ENCODE data around the gene HS1BP3.

HS1BP3 gene

DNA sequence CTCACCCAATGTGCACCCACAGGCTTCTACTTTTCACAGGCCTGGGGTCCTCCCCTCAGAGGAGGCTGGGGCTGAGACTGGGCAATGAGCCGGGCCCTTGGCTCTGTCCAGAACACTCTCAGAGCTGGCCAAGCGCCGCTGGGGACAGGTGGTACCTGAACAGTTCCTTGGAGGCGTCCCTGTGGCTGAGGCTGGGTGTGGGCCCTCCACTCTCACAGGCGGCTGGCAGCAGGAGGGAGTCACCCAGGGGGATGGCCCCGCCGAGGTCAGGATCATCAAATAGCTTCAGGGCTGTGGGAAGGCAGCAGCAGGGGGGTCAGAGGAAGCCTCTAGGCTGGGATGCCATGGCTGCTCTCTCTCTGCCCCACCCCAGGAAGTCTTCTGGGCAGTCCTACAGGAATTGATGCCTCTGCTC is 27.1 kb downstream of the HS1BP3 start:
- no peak overlapping the region for H3K27ac ChIP-seq (ENCODE audit: low read depth, low read length)
- no peak overlapping the region for H3K4me2 ChIP-seq (ENCODE audit: low read length)
- no peaks in the 10 kb centered on the region for H4K20me1 ChIP-seq (ENCODE audit: control insufficient read depth, insufficient read depth, low read depth, low read length)
- no peak overlapping the region for H3K4me3 ChIP-seq (ENCODE audit: low read length)
- TF ChIP-seq, protein P1, sequence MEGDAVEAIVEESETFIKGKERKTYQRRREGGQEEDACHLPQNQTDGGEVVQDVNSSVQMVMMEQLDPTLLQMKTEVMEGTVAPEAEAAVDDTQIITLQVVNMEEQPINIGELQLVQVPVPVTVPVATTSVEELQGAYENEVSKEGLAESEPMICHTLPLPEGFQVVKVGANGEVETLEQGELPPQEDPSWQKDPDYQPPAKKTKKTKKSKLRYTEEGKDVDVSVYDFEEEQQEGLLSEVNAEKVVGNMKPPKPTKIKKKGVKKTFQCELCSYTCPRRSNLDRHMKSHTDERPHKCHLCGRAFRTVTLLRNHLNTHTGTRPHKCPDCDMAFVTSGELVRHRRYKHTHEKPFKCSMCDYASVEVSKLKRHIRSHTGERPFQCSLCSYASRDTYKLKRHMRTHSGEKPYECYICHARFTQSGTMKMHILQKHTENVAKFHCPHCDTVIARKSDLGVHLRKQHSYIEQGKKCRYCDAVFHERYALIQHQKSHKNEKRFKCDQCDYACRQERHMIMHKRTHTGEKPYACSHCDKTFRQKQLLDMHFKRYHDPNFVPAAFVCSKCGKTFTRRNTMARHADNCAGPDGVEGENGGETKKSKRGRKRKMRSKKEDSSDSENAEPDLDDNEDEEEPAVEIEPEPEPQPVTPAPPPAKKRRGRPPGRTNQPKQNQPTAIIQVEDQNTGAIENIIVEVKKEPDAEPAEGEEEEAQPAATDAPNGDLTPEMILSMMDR (IDR thresholded peaks at IDR 0.05; ENCODE audit: low read depth, low read length, poor library complexity, severe bottlenecking) = no peak
- TF ChIP-seq EZH2phosphoT487 (IDR thresholded peaks at IDR 0.05; ENCODE audit: borderline replicate concordance, low read length) = no peak
- no peaks in the 10 kb centered on the region for H3K9me2 ChIP-seq (replicated peaks; ENCODE audit: control insufficient read depth, low read length)
- no peaks in the 10 kb centered on the region for H3K9me3 ChIP-seq (ENCODE audit: control insufficient read depth, insufficient read depth, low read length)
- H3K79me2 ChIP-seq (ENCODE audit: control insufficient read depth, low read length) = no peaks in the 10 kb centered on the region
- H3K27me3 ChIP-seq (ENCODE audit: control insufficient read depth, low read length) = no peaks in the 10 kb centered on the region
- H3K36me3 ChIP-seq (ENCODE audit: control insufficient read depth, low read length) = no peaks in the 10 kb centered on the region
- H3F3A ChIP-seq (ENCODE audit: control insufficient read depth, insufficient read depth) = no peaks in the 10 kb centered on the region
- no peaks in the 10 kb centered on the region for H3K4me1 ChIP-seq (ENCODE audit: control insufficient read depth, low read length)

DNA sequence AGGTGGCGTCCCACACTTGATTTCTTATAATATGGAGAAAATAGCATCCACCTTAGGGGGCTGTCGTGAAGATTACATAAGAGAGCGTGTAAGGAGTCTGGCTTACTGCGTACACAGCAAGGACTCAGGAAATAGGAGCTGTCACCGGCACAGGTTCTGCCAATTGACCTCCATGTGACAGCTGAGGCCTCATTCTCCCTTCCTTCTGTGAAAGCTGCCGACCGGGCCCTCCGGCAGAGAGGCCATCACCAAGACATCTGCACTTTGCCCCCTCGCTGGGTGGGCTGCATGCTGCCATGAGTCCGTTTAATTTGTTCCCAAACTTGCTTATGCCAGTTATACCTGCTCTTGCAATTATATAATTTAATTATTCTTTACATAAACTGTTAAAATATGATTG is 27.7 kb downstream of the HS1BP3 start:
- Histone ChIP-seq H3K4me1 (ENCODE audit: control insufficient read depth, low read length) (no peaks in the 10 kb centered on the region), H3K27me3 (ENCODE audit: control insufficient read depth, low read length) (no peaks in the 10 kb centered on the region), H3K27ac (ENCODE audit: low read depth, low read length) (no peak overlapping the region), H3K4me2 (ENCODE audit: low read length) (no peak overlapping the region), H3K36me3 (ENCODE audit: control insufficient read depth, low read length) (no peaks in the 10 kb centered on the region), H3K9me2 (replicated peaks; ENCODE audit: control insufficient read depth, low read length) (no peaks in the 10 kb centered on the region), H3K79me2 (ENCODE audit: control insufficient read depth, low read length) (no peaks in the 10 kb centered on the region), H3K4me3 (ENCODE audit: low read length) (no peak overlapping the region), H3F3A (ENCODE audit: control insufficient read depth, insufficient read depth) (no peaks in the 10 kb centered on the region), H3K9me3 (ENCODE audit: control insufficient read depth, insufficient read depth, low read length) (no peaks in the 10 kb centered on the region), H4K20me1 (ENCODE audit: control insufficient read depth, insufficient read depth, low read depth, low read length) (no peaks in the 10 kb centered on the region)
- TF ChIP-seq, protein P1 (IDR thresholded peaks at IDR 0.05; ENCODE audit: low read depth, low read length, poor library complexity, severe bottlenecking) = no peak

DNA sequence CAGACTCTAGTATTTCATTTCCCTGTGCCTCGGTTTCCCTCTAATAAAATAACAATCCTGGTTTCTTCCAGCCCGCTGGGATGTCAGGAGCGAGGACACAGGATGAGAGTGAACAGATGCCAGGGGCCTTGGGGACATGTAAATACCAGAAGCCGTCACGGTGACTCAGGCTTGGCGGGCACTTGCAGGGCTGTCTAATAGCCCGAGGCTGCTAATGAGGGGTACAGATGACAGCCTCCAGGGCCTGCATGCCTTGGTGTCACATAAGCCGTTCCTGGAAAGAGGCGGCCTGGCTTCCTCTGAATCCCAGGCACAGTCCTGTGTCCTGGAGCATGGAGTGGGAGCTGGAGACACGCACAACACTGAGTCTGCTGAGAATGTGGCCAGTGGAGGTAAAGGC is 28.2 kb downstream of the HS1BP3 start:
- H3K79me2 ChIP-seq (ENCODE audit: control insufficient read depth, low read length) = no peaks in the 10 kb centered on the region
- H3F3A ChIP-seq (ENCODE audit: control insufficient read depth, insufficient read depth) = no peaks in the 10 kb centered on the region
- no peaks in the 10 kb centered on the region for H3K4me1 ChIP-seq (ENCODE audit: control insufficient read depth, low read length)
- no peak overlapping the region for H3K4me3 ChIP-seq (ENCODE audit: low read length)
- TF ChIP-seq EZH2phosphoT487 (IDR thresholded peaks at IDR 0.05; ENCODE audit: borderline replicate concordance, low read length) = no peak
- TF ChIP-seq, protein P1 (IDR thresholded peaks at IDR 0.05; ENCODE audit: low read depth, low read length, poor library complexity, severe bottlenecking) = no peak
- H3K27me3 ChIP-seq (ENCODE audit: control insufficient read depth, low read length) = no peaks in the 10 kb centered on the region
- H4K20me1 ChIP-seq (ENCODE audit: control insufficient read depth, insufficient read depth, low read depth, low read length) = no peaks in the 10 kb centered on the region
- H3K9me3 ChIP-seq (ENCODE audit: control insufficient read depth, insufficient read depth, low read length) = no peaks in the 10 kb centered on the region
- H3K4me2 ChIP-seq (ENCODE audit: low read length) = no peak overlapping the region
- H3K36me3 ChIP-seq (ENCODE audit: control insufficient read depth, low read length) = no peaks in the 10 kb centered on the region
- H3K9me2 ChIP-seq (replicated peaks; ENCODE audit: control insufficient read depth, low read length) = no peaks in the 10 kb centered on the region
- H3K27ac ChIP-seq (ENCODE audit: low read depth, low read length) = no peak overlapping the region

- no peaks in the 10 kb centered on the region for H3K79me2 ChIP-seq (ENCODE audit: control insufficient read depth, low read length)
- H3K9me3 ChIP-seq (ENCODE audit: control insufficient read depth, insufficient read depth, low read length) = no peaks in the 10 kb centered on the region
- H4K20me1 ChIP-seq (ENCODE audit: control insufficient read depth, insufficient read depth, low read depth, low read length) = no peaks in the 10 kb centered on the region
- TF ChIP-seq EZH2phosphoT487 (IDR thresholded peaks at IDR 0.05; ENCODE audit: borderline replicate concordance, low read length) = no peak
- TF ChIP-seq, protein P1 (IDR thresholded peaks at IDR 0.05; ENCODE audit: low read depth, low read length, poor library complexity, severe bottlenecking) = no peak
- H3F3A ChIP-seq (ENCODE audit: control insufficient read depth, insufficient read depth) = no peaks in the 10 kb centered on the region
- H3K4me3 ChIP-seq (ENCODE audit: low read length) = no peak overlapping the region
- no peak overlapping the region for H3K4me2 ChIP-seq (ENCODE audit: low read length)
- H3K27ac ChIP-seq (ENCODE audit: low read depth, low read length) = no peak overlapping the region
- no peaks in the 10 kb centered on the region for H3K36me3 ChIP-seq (ENCODE audit: control insufficient read depth, low read length)
- H3K4me1 ChIP-seq (ENCODE audit: control insufficient read depth, low read length) = no peaks in the 10 kb centered on the region
- no peaks in the 10 kb centered on the region for H3K9me2 ChIP-seq (replicated peaks; ENCODE audit: control insufficient read depth, low read length)
- no peaks in the 10 kb centered on the region for H3K27me3 ChIP-seq (ENCODE audit: control insufficient read depth, low read length)
These were observed 28.6 kb downstream of the HS1BP3 start for GRCh38 chr2:20622296-20622686.

Measured in DOHH2 (cell line).